Muscle of leg (tissue), 16 donors: Measurements from ENCODE around the gene UBE2QL1. TPM values are rescaled to one million over a fixed set of nuclear protein-coding genes. Genes with fewer than 3 reads are reported as not detected.
A peak's percentile ranks its signal among the peaks of the same experiment; 100 is the strongest.

Experiments
- DNase-seq: peaks from one replicate; pipeline ENCODE4 v3.0.0; 2013
- H3K27ac ChIP-seq: one replicate; pipeline ENCODE4 v1.5.1; 2013; ENCODE audit warnings: mild to moderate bottlenecking, low read length, control low read depth
- H3K27me3 ChIP-seq: one replicate; pipeline ENCODE4 v1.6.1; 2013; ENCODE audit warnings: low read length; ENCODE audit not compliant: control insufficient read depth, insufficient read depth
- H3K36me3 ChIP-seq: one replicate; pipeline ENCODE4 v1.6.1; 2013; ENCODE audit warnings: low read length; ENCODE audit not compliant: control insufficient read depth, insufficient read depth
- H3K4me1 ChIP-seq: one replicate; pipeline ENCODE4 v1.6.1; 2013; ENCODE audit warnings: low read length; ENCODE audit not compliant: control insufficient read depth, insufficient read depth
- H3K4me3 ChIP-seq: one replicate; pipeline ENCODE4 v1.5.1; 2013; ENCODE audit warnings: low read length, control low read depth
- H3K9me3 ChIP-seq: replicated peaks from 2 replicates; pipeline ENCODE4 v1.6.1; 2013; ENCODE audit warnings: low read depth, low read length; ENCODE audit not compliant: control insufficient read depth
- WGBS: methylation state at CpG from one replicate; pipeline ENCODE4 v1.1.5; 2013; ENCODE audit warnings: missing lambda C conversion rate; ENCODE audit not compliant: insufficient coverage; 5-methylcytosine and 5-hydroxymethylcytosine counted together
- long read RNA-seq, 11 donors: transcript quantifications; one replicate each; lab custom pipeline, GENCODE V29; 2026
- polyA plus RNA-seq, 8 donors: library from polyadenylated mRNA; unstranded; fragments of 120-200 nt; gene quantifications; one replicate each; pipeline versions ENCODE4 v1.2.1 to v1.2.3, GENCODE V29; 2013; ENCODE audit warnings: inconsistent platforms in 1 of 8, low replicate concordance in 1 of 8; ENCODE audit not compliant: insufficient read length in 8 of 8, insufficient read depth in 1 of 8
- total RNA-seq: library from RNA; stranded (reverse); fragments of 120-200 nt; gene quantifications from one replicate; pipeline ENCODE4 v1.2.4, GENCODE V29; 2013

The UBE2QL1 gene
- total RNA-seq = 0.58 TPM
- 1 to 10 TPM in 6 of 8 donors, under 1 TPM in 2; 0.88 to 3.3 (median 1.8) TPM for polyA plus RNA-seq
- long read RNA-seq, donor 1, full-length matches to known transcripts = 1 of 1 reads
- long read RNA-seq, donor 1, partial matches to known transcripts = 0 of 1 reads
- long read RNA-seq, donor 1, other reads (novel, unspliced or antisense) = 0 of 1 reads
- long read RNA-seq, donor 2, full-length matches to known transcripts = 1 of 1 reads
- long read RNA-seq, donor 2, partial matches to known transcripts = 0 of 1 reads
- long read RNA-seq, donor 2, other reads (novel, unspliced or antisense) = 0 of 1 reads
- long read RNA-seq, donor 3, full-length matches to known transcripts = 4 of 4 reads
- long read RNA-seq, donor 3, partial matches to known transcripts = 0 of 4 reads
- long read RNA-seq, donor 3, other reads (novel, unspliced or antisense) = 0 of 4 reads
- long read RNA-seq, donor 4, full-length matches to known transcripts = 2 of 2 reads
- long read RNA-seq, donor 4, partial matches to known transcripts = 0 of 2 reads
- long read RNA-seq, donor 4, other reads (novel, unspliced or antisense) = 0 of 2 reads
- long read RNA-seq, donor 5, full-length matches to known transcripts = 7 of 7 reads
- long read RNA-seq, donor 5, partial matches to known transcripts = 0 of 7 reads
- long read RNA-seq, donor 5, other reads (novel, unspliced or antisense) = 0 of 7 reads
- long read RNA-seq, donor 6, full-length matches to known transcripts = 4 of 4 reads
- long read RNA-seq, donor 6, partial matches to known transcripts = 0 of 4 reads
- long read RNA-seq, donor 6, other reads (novel, unspliced or antisense) = 0 of 4 reads
- long read RNA-seq, donor 7, full-length matches to known transcripts = 1 of 1 reads
- long read RNA-seq, donor 7, partial matches to known transcripts = 0 of 1 reads
- long read RNA-seq, donor 7, other reads (novel, unspliced or antisense) = 0 of 1 reads
- long read RNA-seq, donor 8 = 0 reads
- long read RNA-seq, donor 9, full-length matches to known transcripts = 2 of 2 reads
- long read RNA-seq, donor 9, partial matches to known transcripts = 0 of 2 reads
- long read RNA-seq, donor 9, other reads (novel, unspliced or antisense) = 0 of 2 reads
- long read RNA-seq, donor 10, full-length matches to known transcripts = 2 of 2 reads
- long read RNA-seq, donor 10, partial matches to known transcripts = 0 of 2 reads
- long read RNA-seq, donor 10, other reads (novel, unspliced or antisense) = 0 of 2 reads
- long read RNA-seq, donor 11 = 0 reads

GRCh38 chr5:6448622-6449464, at the start of gene UBE2QL1:
Gene UBE2QL1, plus strand, starts transcription at chr5:6448859. Its CDS starts 35 bp downstream, at chr5:6448894.
- Histone ChIP-seq H3K27me3 (peaks cover 32% of the 10 kb centered on the region), H3K4me1 (peaks cover 8% of the 10 kb centered on the region), H3K9me3 (no peaks in the 10 kb centered on the region), H3K27ac (no peak within 1 kb of the TSS), H3K36me3 (no peaks in the 10 kb centered on the region), H3K4me3 (peak within 1 kb of the TSS; percentile 24)
- peak; percentile 17 for DNase-seq
- under 1% methylated on average over 99 of the region's 103 CpGs for WGBS

GRCh38 chr5:6399980-6400910, 48.4 kb upstream of the UBE2QL1 start:
- Histone ChIP-seq H3K36me3 (no peaks in the 10 kb centered on the region), H3K4me1 (no peaks in the 10 kb centered on the region), H3K9me3 (peaks cover 3% of the 10 kb centered on the region), H3K27ac (no peak overlapping the region), H3K4me3 (no peak overlapping the region), H3K27me3 (peaks cover 4% of the 10 kb centered on the region)
- DNase-seq = no peak
- WGBS = 65% methylated on average over 13 of the region's 13 CpGs

- Histone ChIP-seq H3K27me3 (peaks cover 4% of the 10 kb centered on the region), H3K4me3 (no peak overlapping the region), H3K27ac (no peak overlapping the region), H3K9me3 (peaks cover 3% of the 10 kb centered on the region), H3K4me1 (no peaks in the 10 kb centered on the region), H3K36me3 (no peaks in the 10 kb centered on the region)
- DNase-seq = no peak
- WGBS = no CpG with 5 or more reads among the region's 2 CpGs
Observed at GRCh38 chr5:6401410-6401809, 47.2 kb upstream of the UBE2QL1 start.

- WGBS = 43% methylated on average over 2 of the region's 6 CpGs
- H3K27me3 ChIP-seq = peaks cover 2% of the 10 kb centered on the region
- no peaks in the 10 kb centered on the region for H3K36me3 ChIP-seq
- no peak overlapping the region for H3K27ac ChIP-seq
- no peak for DNase-seq
- no peaks in the 10 kb centered on the region for H3K4me1 ChIP-seq
- H3K4me3 ChIP-seq = no peak overlapping the region
- peaks cover 3% of the 10 kb centered on the region for H3K9me3 ChIP-seq
Observed at GRCh38 chr5:6402939-6403338, 45.7 kb upstream of the UBE2QL1 start.

GRCh38 chr5:6403416-6403815, 45.2 kb upstream of the UBE2QL1 start:
- WGBS = 100% methylated on average over 1 of the region's 4 CpGs

DNA sequence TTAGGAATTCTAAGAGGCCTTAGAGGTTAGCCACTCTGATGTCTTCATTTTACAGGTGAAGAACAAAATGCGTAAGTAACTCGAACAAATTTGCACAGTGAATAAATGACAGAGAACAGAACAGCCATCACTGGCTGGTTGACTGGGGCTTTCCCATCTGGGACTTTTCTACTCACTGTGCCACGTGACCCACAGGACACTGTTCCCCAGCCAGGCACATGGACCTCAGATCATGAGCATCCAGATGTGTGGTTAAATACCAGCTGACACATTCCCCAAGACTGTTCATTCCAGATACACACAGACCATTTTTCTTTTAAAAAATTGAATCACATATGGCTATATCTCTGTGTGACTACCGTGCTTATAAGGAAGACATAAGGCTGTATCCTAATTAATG, 44.5 kb upstream of the UBE2QL1 start:
- Histone ChIP-seq H3K4me3 (no peak overlapping the region), H3K27me3 (peaks cover 2% of the 10 kb centered on the region), H3K9me3 (no peaks in the 10 kb centered on the region), H3K36me3 (no peaks in the 10 kb centered on the region), H3K4me1 (no peaks in the 10 kb centered on the region), H3K27ac (no peak overlapping the region)
- no peak for DNase-seq
- WGBS = 100% methylated on average over 2 of the region's 4 CpGs

More at GRCh38 chr5:6403416-6403815, 45.2 kb upstream of the UBE2QL1 start:
- DNase-seq = no peak
- H3K27me3 ChIP-seq = peaks cover 2% of the 10 kb centered on the region
- no peaks in the 10 kb centered on the region for H3K9me3 ChIP-seq
- H3K4me3 ChIP-seq = no peak overlapping the region
- H3K27ac ChIP-seq = no peak overlapping the region
- no peaks in the 10 kb centered on the region for H3K4me1 ChIP-seq
- no peaks in the 10 kb centered on the region for H3K36me3 ChIP-seq

GRCh38 chr5:6405591-6405990, 43.1 kb upstream of the UBE2QL1 start:
- no peaks in the 10 kb centered on the region for H3K4me1 ChIP-seq
- H3K27ac ChIP-seq = no peak overlapping the region
- 71% methylated on average over 4 of the region's 4 CpGs for WGBS
- H3K36me3 ChIP-seq = no peaks in the 10 kb centered on the region
- H3K27me3 ChIP-seq = no peaks in the 10 kb centered on the region
- H3K4me3 ChIP-seq = no peak overlapping the region
- no peak for DNase-seq
- no peaks in the 10 kb centered on the region for H3K9me3 ChIP-seq

DNA sequence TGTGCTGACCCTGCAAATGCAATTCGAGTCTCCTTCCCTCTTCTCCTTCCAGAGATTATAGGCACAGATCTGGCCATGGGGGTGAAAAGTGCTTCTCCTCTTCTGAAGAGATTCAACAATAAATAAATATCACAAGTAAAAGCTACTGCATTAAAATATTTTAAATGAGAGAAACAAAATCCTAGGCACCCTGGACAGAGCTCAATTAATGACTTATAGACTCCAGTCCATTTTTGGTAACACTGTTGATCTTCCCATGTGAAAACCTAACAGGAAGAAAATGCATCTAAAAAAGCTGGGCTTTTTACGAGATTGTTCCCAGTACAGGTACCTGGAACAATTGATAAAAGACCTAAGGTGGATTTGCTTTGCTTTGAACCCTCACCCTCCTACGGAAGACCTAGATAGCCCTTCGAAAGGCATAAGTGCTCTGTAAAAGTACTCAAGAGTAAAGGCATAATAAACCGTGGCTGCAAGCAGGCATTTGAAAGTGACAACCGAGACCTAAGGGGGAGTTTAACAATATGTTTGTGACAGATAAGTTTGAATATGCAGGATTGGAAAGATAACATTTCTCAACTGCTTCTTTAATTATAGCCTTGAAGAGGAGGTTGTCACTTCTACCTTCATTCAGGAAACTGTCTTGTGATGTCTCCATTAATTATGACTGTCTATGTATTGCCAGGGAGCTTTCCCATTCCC, 41.0 kb upstream of the UBE2QL1 start:
- H3K4me3 ChIP-seq = no peak overlapping the region
- WGBS = 40% methylated on average over 1 of the region's 6 CpGs
- H3K27me3 ChIP-seq = no peaks in the 10 kb centered on the region

More for the DNA sequence above, 41.0 kb upstream of the UBE2QL1 start:
- H3K36me3 ChIP-seq = no peaks in the 10 kb centered on the region
- DNase-seq = no peak
- H3K27ac ChIP-seq = no peak overlapping the region
- no peaks in the 10 kb centered on the region for H3K4me1 ChIP-seq
- H3K9me3 ChIP-seq = no peaks in the 10 kb centered on the region
